Measurements from ENCODE around the gene TERT. TPM values are rescaled to one million over a fixed set of nuclear protein-coding genes. Genes with fewer than 3 reads are reported as not detected.

The TERT gene
- total RNA-seq, 1 donor from 2014 or later, result 2.4 TPM

GRCh38 chr5:1222621-1223277 lies 72.1 kb downstream of the TERT start:
- no peaks in the 10 kb centered on the region for H3K27me3 ChIP-seq
- H3K9me3 ChIP-seq (ENCODE audit: low read depth), result no peaks in the 10 kb centered on the region
- no peak overlapping the region for H2AFZ ChIP-seq (replicated peaks)
- Mint-ChIP-seq H3K27me3 (ENCODE audit: insufficient read depth, low read depth) (peaks cover 17% of the 10 kb centered on the region), H3K4me3 (no peak overlapping the region), H3K4me1 (peaks cover 5% of the 10 kb centered on the region), H3K36me3 (no peaks in the 10 kb centered on the region), H3K9me3 (no peaks in the 10 kb centered on the region), H3K27ac (no peak overlapping the region)
- DNase-seq (ENCODE audit: low spot score), result no peak
- no peak overlapping the region for H3K4me3 ChIP-seq
- no peaks in the 10 kb centered on the region for H3K4me1 ChIP-seq
- peaks cover 6% of the 10 kb centered on the region for H3F3A ChIP-seq (ENCODE audit: low read depth)
- H3K4me2 ChIP-seq, result no peak overlapping the region
- no peak overlapping the region for H3K27ac ChIP-seq
- no peaks in the 10 kb centered on the region for H3K36me3 ChIP-seq
- no peaks in the 10 kb centered on the region for H4K20me1 ChIP-seq (ENCODE audit: low read depth)
- TF ChIP-seq, protein P1, sequence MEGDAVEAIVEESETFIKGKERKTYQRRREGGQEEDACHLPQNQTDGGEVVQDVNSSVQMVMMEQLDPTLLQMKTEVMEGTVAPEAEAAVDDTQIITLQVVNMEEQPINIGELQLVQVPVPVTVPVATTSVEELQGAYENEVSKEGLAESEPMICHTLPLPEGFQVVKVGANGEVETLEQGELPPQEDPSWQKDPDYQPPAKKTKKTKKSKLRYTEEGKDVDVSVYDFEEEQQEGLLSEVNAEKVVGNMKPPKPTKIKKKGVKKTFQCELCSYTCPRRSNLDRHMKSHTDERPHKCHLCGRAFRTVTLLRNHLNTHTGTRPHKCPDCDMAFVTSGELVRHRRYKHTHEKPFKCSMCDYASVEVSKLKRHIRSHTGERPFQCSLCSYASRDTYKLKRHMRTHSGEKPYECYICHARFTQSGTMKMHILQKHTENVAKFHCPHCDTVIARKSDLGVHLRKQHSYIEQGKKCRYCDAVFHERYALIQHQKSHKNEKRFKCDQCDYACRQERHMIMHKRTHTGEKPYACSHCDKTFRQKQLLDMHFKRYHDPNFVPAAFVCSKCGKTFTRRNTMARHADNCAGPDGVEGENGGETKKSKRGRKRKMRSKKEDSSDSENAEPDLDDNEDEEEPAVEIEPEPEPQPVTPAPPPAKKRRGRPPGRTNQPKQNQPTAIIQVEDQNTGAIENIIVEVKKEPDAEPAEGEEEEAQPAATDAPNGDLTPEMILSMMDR (IDR thresholded peaks at IDR 0.05), result no peak
- TF ChIP-seq EZH2phosphoT487 (IDR thresholded peaks at IDR 0.05), result no peak
- no peak overlapping the region for H3K9ac ChIP-seq
- H3K79me2 ChIP-seq (ENCODE audit: low read depth), result no peaks in the 10 kb centered on the region

GRCh38 chr5:1222147-1222546 lies 72.7 kb downstream of the TERT start:
- DNase-seq (ENCODE audit: low spot score), result no peak
- Histone ChIP-seq H3F3A (ENCODE audit: low read depth) (peaks cover 6% of the 10 kb centered on the region), H3K9ac (no peak overlapping the region), H3K36me3 (no peaks in the 10 kb centered on the region), H3K4me3 (no peak overlapping the region), H4K20me1 (ENCODE audit: low read depth) (no peaks in the 10 kb centered on the region), H2AFZ (replicated peaks) (no peak overlapping the region), H3K27ac (no peak overlapping the region), H3K4me1 (no peaks in the 10 kb centered on the region), H3K27me3 (no peaks in the 10 kb centered on the region), H3K9me3 (ENCODE audit: low read depth) (no peaks in the 10 kb centered on the region), H3K79me2 (ENCODE audit: low read depth) (no peaks in the 10 kb centered on the region), H3K4me2 (no peak overlapping the region)
- TF ChIP-seq EZH2 (IDR thresholded peaks at IDR 0.05) (no peak), EZH2phosphoT487 (IDR thresholded peaks at IDR 0.05) (no peak)
- TF ChIP-seq, protein P1 (IDR thresholded peaks at IDR 0.05), result no peak
- no peaks in the 10 kb centered on the region for H3K36me3 Mint-ChIP-seq
- peaks cover 2% of the 10 kb centered on the region for H3K4me1 Mint-ChIP-seq
- no peak overlapping the region for H3K27ac Mint-ChIP-seq
- no peak overlapping the region for H3K4me3 Mint-ChIP-seq
- H3K9me3 Mint-ChIP-seq, result no peaks in the 10 kb centered on the region
- H3K27me3 Mint-ChIP-seq (ENCODE audit: insufficient read depth, low read depth), result peaks cover 12% of the 10 kb centered on the region

- H3K4me2 ChIP-seq, result no peak overlapping the region
- DNase-seq (ENCODE audit: low spot score), result no peak
- H3K9ac ChIP-seq, result no peak overlapping the region
- no peaks in the 10 kb centered on the region for H4K20me1 ChIP-seq (ENCODE audit: low read depth)
- no peak overlapping the region for H3K27ac Mint-ChIP-seq
- H3K27me3 Mint-ChIP-seq (ENCODE audit: insufficient read depth, low read depth), result peaks cover 10% of the 10 kb centered on the region
- H3K27me3 ChIP-seq, result no peaks in the 10 kb centered on the region
- no peaks in the 10 kb centered on the region for H3K9me3 Mint-ChIP-seq
- H3K9me3 ChIP-seq (ENCODE audit: low read depth), result no peaks in the 10 kb centered on the region
- no peak overlapping the region for H3K4me3 Mint-ChIP-seq
- no peaks in the 10 kb centered on the region for H3K79me2 ChIP-seq (ENCODE audit: low read depth)
- peaks cover 6% of the 10 kb centered on the region for H3F3A ChIP-seq (ENCODE audit: low read depth)
- no peak overlapping the region for H2AFZ ChIP-seq (replicated peaks)
- H3K36me3 ChIP-seq, result no peaks in the 10 kb centered on the region
- no peak overlapping the region for H3K4me3 ChIP-seq
- H3K4me1 ChIP-seq, result no peaks in the 10 kb centered on the region
- H3K4me1 Mint-ChIP-seq, result peaks cover 2% of the 10 kb centered on the region
- no peak overlapping the region for H3K27ac ChIP-seq
- TF ChIP-seq EZH2 (IDR thresholded peaks at IDR 0.05), result no peak
- TF ChIP-seq, protein P1 (IDR thresholded peaks at IDR 0.05), result no peak
- TF ChIP-seq EZH2phosphoT487 (IDR thresholded peaks at IDR 0.05), result no peak
- H3K36me3 Mint-ChIP-seq, result no peaks in the 10 kb centered on the region
Measured at GRCh38 chr5:1221721-1222120, 73.1 kb downstream of the TERT start.
